HG03571 (cell line): ENCODE results near the gene SPDYE1.

ENCODE experiments used
- ATAC-seq: cut with Tn5 transposase; IDR thresholded peaks from one replicate; pipeline ENCODE4 v1.9.1; 2021; ENCODE audit not compliant: unreplicated experiment

The SPDYE1 gene

DNA sequence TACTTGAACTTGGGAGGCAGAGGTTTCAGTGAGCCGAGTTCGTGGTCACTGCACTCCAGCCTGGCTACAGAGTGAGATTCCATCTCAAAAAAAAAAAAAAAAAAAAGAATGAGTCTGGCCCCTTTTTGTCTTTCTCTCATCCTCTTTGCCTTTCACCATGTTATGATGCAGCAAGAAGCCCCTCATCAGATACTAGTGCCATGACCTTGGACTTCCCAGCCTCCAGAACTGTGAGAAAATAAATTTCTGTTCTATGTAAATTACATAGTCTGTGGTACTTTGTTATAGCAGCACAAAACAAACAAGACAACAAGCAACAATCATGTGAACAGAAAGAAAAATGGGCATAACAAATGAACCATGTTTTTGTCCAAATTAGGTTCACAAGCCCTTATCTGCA is 44.5 kb downstream of the SPDYE1 start:
- ATAC-seq, result no peak

DNA sequence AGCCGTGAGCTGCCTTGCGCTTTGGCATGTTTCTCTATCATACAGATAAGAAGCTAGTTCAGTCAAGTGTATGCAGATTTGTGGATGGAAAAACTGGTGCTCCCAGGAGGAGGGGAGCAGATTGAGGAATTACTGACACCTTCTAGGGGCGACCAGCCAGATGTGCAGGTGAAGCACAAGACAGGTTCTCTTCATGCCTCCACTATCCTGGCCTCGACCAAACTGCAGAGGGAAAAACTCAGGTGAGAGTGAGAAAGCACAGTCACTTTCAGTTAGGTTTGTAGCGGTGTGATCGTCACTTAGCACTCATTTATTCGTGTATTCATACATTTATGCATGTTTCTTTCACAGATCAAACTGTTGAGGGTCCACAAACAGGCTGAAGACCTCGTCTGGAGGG is 46.2 kb downstream of the SPDYE1 start:
- ATAC-seq, result no peak

DNA sequence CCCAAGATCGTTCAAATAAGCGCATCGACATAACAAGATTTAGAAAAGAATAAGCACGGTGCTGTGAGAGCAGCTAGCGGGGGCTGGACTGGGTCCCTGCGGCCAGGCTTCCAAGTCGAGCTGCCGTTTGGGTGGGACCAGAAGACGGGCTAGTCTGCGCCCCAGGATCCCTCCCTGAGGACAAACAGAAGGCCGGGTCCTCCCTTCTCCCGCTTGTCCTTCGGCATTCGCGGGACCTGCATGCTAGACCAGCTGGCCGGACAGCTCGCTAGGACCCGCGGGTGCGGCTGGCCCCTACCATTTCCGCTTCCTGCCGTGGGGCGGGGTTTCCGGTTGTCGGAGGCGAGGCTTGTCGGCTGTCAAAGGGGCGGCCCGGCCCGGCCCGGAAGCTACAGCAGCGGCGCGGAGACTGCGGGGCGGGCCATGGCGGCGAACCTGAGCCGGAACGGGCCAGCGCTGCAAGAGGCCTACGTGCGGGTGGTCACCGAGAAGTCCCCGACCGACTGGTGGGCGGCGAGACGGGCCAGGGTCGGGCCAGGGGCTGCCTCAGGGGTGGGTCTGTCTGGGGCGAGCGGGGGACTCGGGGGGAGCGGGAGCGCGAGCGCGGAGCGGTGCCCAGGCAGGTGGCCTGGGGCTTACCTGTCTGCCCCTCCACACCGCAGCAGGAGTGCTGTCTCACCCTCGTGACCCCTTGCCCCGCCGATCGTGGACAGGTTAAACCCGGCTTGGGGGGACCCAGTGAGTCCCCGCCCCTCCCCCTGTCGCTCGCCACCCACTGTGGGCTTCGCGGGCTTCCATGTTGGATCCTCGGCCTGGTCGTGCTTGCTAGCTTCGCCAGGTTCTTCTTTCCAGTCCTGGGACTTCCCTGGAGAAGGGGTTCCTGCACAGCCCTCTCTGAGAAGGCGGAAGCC is 46.9 kb downstream of the SPDYE1 start, which contains the start of gene DBNL:
Gene DBNL (plus strand): TSS at position 388 of the 911 bp plus-strand sequence. CDS start 36 bp downstream, at position 424.
- peak; percentile 62 for ATAC-seq

DNA sequence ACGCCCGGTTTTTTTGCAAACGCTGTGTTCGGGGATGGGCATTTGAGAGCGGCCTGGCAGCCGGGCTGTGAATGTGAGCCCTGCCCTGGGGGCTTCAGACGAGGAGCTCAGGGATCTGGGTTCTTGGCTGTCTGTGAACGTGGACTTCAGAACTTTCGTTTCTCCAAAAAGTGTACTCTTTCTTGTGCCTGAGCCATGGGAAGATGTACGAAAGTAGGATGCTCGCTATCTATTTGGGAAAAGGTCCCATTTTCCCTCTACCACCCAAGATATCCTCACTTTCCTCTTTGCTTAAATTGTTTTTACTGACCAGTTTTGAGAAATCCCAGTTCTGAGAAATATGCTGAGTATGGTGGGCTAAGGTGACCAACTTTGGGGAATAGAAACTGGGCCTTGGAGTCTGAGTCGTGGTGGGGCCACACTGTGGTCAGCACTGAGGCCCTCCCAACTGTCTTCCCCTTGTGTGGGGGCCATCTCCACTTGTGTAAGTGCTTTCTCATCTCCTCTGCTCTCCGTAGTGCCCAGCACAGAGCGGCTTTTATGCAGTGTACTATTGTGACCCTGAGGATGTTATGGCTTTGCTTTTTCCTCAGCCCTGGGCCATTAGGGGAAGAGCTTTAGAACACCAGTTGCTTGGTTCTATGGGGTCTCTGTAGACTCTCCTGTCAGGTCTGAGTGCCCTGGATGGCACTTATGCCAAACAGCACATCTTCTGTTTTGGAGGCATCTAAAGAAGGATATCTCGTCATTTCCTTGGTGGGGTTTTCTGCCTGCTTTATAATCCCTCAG is 47.7 kb downstream of the SPDYE1 start:
- ATAC-seq, result peak; percentile 9

DNA sequence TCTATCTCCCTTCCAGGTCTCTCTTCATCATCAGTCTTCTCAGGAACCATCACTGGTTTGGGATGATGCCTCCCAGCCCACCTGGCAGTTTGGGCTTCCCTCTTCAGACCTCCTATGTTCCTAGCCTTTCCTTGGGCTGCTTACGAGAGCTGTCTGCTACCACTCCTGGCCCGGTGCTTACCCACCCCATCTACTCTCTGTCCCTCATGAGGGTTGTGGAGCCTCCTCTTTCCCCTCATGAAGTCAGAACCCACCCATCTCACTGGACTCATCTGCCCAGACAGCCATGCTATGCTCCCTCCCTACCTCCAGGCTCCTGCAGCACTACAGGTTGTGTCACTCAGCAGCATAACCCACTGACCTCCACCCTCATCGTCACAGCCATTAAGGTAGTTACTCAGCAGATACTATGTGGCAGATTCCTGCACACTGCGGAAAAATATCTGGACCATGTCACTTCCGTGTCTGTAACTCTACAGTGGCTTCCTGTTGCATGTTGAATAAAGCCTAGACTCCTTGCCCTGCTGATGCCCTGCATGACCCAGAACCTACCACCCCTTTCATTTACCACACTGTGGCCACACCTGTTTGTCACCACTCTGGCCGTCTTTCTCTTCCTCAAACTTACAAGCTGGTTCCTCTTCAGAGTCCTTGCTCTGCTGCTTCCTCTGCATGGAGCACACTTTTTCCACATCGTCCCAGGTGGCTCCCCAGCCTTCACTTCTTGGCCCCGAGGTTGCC is 48.8 kb downstream of the SPDYE1 start:
- ATAC-seq, result no peak

DNA sequence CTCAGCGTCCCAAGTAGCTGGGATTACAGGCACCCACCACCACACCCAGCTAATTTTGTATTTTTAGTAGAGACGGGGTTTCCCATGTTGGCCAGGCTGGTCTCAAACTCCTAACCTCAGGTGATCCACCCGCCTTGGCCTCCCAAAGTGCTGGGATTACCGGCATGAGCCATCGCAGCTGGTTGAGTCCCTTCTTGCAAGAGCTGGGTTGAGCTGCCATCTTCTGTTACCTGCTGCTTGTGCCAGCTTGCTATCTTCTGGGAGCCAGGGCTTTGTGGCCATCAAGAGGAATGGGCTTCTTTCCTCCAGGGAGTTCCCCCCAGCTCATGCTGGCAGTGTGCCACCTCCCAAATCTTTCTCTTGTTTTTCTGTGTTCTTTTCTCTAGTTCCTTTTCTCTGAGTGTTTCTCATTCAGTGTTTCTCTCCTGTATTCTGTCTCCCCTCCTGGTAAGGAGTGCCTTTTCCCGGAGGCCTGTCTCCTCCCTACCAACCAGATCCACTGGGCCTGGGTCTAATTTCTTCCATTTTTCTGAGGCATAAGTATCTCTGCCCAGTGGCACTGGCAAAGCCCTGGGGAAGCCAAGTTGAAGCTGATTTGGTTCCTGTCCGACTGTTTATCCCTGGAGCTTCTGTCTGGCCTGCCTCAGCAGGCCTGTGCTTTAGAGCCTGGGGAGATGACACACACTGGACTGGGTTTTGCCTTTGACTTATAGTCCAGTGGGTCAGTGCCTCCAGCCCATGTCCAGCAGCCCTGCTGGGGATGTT is 50.5 kb downstream of the SPDYE1 start:
- ATAC-seq, result no peak

DNA sequence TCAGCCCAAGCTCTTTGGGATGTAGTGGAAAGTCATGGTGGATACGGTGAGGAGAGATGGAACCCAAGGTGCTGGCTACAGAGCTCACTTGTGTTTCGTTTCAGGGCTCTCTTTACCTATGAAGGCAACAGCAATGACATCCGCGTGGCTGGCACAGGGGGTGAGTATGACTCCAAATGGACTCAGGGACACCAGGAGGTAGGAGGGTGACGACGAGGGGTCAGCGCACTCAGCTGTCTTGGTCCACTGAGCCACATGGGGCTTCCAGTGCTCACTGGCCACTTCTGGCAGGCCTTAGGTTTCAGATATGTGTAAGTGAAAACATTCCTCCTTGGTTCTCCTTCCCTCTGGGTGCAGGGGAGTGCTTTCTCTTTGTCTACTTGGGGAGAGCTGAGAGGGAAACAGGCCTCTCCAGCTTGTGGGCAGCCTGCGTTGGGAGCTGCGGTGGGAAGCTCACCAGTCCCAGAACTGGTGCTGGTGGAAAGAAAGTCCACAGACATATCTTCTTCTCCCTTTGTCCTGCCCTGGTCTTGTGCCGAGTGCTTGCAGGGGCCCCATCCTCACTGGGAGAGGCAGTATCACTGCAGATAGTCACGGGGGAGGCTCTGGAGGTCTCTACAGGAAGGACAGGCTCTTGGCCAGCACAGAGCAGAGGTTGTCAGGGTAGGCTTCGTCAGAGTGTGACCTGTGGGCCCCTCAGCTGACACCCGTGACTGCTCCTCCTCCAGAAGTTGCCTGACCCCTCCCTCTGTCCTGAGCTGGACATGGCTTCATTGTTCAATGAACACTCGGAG is 52.6 kb downstream of the SPDYE1 start:
- no peak for ATAC-seq

DNA sequence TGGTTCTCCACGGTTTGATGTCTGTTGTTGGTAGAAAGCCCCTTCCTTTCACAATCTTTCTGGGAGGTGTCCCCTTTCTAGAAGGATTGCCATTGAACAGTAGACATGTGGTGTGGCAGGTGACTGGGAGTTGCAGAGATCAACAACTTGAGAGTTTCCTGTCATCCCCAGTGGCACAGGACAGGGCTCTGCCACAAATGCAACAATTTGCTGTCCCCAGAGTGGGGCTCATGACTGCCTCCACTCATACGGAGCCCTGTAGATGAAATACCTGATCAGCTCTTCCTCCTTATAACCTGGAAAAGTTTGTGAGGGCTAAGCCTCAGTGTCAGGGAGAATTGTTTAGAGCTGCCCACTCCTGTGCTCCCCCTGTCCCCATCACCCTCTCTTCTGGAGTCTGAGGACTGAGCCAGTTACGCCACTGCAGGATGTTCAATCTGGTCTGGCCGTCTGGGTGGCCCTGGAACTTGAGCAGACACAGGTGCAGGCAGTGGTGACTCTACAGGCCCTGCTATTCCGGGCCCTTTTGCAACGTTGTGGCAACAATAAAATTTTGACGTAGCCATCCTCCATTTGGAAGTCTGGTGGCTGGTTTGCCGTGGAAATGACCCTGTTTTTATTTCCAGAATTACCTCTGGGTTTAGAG is 53.3 kb downstream of the SPDYE1 start:
- ATAC-seq, result no peak

DNA sequence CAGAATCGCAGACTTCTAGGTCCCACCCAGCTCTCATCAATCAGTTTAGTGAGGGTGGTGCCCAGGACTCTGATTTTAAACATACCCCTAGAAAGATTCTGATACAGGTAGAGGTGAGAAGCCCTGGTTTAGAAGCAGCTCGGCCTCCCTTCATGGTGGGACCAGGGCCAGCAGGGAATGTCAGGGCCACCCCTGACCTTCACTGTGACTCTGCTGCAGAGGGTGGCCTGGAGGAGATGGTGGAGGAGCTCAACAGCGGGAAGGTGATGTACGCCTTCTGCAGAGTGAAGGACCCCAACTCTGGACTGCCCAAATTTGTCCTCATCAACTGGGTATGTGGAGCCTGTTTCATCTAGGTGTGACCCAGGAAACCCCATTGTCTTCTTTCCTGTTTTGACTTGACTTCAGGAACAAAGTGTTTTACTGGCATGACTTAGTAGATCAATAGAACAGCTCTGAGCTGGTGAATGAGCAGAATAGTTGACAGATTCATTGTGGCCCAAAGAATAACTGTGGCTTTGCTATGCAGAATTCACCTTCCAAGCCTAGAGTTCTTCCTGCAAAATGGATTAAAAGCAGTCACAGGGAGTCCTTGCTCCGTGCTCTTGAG is 54.0 kb downstream of the SPDYE1 start:
- no peak for ATAC-seq

DNA sequence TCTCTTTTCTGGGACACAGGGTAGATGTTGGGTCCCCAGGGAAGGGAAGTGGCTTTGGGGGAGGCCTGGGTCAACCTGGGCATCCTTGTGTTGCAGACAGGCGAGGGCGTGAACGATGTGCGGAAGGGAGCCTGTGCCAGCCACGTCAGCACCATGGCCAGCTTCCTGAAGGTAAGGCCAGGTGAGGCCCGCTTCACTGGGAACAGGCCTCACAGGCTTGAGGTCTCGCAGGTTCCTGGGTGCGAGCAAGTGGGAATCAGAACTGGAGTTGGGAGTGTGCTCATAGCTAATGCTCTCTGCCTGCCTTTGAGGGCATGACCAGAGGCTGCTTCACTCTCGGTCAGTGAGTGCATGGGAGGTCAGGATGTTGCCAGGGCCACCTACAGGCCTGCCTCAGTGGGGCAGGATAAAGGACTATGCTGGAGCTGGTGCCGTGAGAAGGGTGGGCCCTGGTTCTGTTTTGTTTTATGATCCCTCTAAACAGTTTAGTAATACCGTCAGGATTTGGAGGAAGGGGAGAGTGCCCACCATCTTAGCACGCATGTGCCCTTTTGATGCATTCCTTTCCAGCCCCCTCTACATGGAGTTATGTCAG is 55.2 kb downstream of the SPDYE1 start:
- ATAC-seq, result no peak

DNA sequence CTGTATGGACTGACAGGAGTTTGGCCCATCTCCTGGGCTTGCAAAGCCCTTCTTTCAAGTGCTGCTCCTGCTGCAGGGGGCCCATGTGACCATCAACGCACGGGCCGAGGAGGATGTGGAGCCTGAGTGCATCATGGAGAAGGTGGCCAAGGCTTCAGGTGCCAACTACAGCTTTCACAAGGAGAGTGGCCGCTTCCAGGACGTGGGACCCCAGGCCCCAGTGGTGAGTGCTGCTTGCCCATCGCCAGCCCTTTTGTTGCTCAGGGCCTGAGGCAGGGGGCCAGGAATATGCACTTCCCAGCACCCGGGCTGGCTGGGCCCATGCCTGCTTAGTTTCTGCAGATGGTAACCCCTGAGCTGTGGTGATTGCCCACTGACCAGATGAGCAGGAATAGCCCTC is 59.0 kb downstream of the SPDYE1 start:
- no peak for ATAC-seq

DNA sequence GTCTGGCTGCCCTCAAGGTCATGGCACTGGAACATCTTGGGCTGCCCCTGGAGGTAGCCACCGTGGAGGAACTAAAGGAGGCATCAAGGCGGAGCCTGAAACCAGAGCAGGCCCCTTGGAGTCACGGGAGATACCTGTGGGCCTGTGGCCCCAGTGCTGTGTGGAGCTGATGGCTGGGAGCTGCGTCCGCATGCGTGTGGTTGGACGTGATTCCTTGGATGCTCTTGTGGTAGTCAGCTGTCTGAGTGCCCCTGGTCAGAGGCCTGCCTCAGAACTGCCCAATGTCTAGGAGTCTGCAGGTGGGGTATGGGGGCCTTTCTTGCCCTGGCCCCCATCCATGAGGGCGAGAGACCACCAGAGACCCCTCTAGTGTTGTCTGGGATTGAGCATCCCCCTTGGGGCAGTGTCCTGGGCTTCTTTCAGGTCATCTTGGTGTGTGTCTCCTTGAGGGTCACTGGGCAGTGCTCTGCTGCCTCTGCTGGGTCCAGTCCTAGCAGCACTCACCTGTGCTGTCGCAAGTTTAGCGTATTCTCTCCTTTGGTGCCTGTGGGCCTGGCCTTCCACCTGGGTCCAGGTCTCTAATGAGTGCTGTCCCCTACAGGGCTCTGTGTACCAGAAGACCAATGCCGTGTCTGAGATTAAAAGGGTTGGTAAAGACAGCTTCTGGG is 59.6 kb downstream of the SPDYE1 start:
- no peak for ATAC-seq

DNA sequence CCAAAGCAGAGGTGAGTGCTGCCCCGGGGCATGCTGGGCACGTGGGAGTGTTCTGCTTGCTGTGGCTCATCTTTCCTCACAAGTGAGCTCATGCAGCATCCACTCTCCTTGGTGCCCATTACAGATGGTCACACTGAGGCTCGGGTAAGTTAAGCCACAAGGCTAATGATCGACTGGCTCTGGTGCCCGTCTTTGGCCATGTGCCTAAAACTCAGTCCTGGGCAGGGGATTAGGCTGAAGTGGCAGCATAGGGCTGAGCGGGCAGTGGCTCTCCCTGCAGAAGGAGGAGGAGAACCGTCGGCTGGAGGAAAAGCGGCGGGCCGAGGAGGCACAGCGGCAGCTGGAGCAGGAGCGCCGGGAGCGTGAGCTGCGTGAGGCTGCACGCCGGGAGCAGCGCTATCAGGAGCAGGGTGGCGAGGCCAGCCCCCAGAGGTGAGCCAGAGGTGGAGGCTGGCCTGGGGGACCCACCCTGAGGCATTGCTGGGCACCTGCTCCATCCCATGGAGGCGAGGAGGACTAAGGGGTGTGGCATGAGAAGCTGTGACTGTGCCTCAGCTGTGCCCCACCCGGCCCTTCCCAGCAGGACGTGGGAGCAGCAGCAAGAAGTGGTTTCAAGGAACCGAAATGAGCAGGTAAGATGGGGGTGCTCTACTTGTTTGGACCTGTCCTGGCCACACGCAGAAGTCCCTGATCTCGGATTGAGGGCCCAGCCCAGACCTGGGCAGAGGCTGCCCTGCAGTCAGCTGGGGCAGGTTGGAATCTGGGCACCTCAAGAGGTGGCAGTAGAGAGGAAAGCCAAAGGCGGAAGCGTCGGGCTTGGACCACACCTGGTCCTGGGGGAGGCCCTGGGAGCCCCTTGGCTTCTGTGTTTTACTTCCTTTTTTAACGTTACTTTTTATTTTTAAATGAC is 60.4 kb downstream of the SPDYE1 start:
- ATAC-seq, result no peak

DNA sequence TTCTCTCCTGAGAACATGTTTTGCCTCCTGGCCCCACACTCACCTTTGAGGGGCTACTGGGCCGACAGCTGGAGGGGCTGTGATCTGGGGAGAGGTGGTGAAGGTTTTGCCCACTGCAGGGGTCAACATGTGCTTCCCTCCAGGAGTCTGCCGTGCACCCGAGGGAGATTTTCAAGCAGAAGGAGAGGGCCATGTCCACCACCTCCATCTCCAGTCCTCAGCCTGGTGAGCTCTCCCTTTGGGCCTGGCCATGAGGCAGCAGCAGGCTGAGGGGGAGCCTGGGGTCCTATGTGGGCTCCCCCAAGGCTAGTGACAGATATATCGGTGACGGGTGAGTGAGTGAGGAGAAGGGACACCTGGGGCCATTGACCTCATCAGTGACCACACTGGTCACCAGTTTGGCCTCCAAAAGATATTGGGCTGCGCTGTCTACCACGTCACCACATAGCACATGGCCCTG is 61.1 kb downstream of the SPDYE1 start:
- ATAC-seq, result no peak

DNA sequence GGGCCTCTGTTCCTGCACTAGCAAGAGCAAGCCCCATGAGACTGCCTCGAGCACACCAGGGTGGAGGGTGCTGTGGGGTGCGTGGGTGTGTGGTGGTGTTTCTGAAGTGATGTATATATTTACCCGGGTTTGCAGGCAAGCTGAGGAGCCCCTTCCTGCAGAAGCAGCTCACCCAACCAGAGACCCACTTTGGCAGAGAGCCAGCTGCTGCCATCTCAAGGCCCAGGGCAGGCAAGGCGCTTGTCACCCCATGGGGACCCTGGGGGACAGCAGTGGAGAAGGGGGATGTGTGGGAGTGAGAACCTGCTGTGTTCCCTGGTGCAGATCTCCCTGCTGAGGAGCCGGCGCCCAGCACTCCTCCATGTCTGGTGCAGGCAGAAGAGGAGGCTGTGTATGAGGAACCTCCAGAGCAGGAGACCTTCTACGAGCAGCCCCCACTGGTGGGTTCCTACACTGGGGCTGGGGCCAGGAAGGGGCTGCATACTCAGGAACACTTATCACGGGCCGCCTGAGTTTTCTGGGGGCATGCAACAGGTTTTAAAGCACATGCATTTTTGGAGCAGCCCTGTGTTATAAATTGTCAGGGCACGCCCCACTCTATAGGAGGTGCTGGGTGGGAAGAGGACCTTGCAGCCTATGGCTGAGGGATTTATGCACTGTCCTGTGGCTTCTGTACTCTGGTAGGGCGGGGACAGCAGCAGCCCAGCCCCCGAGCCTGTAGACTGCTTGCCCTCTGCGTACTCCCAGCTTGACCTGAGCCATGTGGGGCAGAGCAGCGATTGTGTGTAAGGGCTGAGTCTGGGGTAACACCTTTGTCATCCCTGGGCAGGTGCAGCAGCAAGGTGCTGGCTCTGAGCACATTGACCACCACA is 61.8 kb downstream of the SPDYE1 start:
- ATAC-seq, result no peak
